SK-N-SH (cell line): ENCODE results near the gene KIFC3. TPM values are rescaled to one million over a fixed set of nuclear protein-coding genes. Genes with fewer than 3 reads are reported as not detected.
A peak's percentile ranks its signal among the peaks of the same experiment; 100 is the strongest.

Experiments used
- CTCF ChIA-PET: fragments of 300-600, 350-600 bp; formaldehyde crosslinking; extraction: SDS; loops from one replicate; lab custom pipeline; 2021; lab: Yijun Ruan, JAX
- POLR2A ChIA-PET: fragments of 350-600 bp; sonication (Branson Sonifier 250); formaldehyde crosslinking; extraction: SDS; loops from one replicate; lab custom pipeline; 2020; ENCODE audit warnings: antibody characterized with exemption, inconsistent platforms; lab: Yijun Ruan, JAX
- DNase-seq: peaks from one replicate; pipeline ENCODE4 v3.0.0; 2012
- H2AFZ ChIP-seq: fragments of 200-600 bp; sonication (generic); 2 replicates; pipeline ENCODE4 v1.8.1; 2016; ENCODE audit warnings: antibody characterized with exemption, mild to moderate bottlenecking, low read depth
- H3F3A ChIP-seq: fragments of 200-600 bp; sonication (generic); replicated peaks from 2 replicates; pipeline ENCODE3; 2016; ENCODE audit warnings: antibody characterized with exemption, mild to moderate bottlenecking; ENCODE audit not compliant: insufficient read depth
- H3K27ac ChIP-seq, 2 experiments: fragments of 200-500 bp in 1 of 2; fragments of 200-600 bp in 1 of 2; sonication (Bioruptor generic) in 1 of 2; sonication (generic), shearing (Covaris generic) in 1 of 2; 2 replicates each; pipeline versions ENCODE4 v1.5.1 to v1.6.1; 2014 to 2016; ENCODE audit warnings: low read depth in 2 of 2, inconsistent platforms in 1 of 2, low read length in 1 of 2, mild to moderate bottlenecking in 1 of 2, mixed read lengths in 1 of 2
- H3K27me3 ChIP-seq: fragments of 200-600 bp; sonication (generic), shearing (Covaris generic); 2 replicates; pipeline ENCODE4 v1.6.1; 2016; ENCODE audit warnings: mixed run types; ENCODE audit not compliant: insufficient read depth
- H3K36me3 ChIP-seq, 2 experiments: fragments of 200-500 bp in 1 of 2; fragments of 200-600 bp in 1 of 2; sonication (Bioruptor generic) in 1 of 2; sonication (generic) in 1 of 2; replicated peaks in 1 of 2; 2 replicates each; pipeline versions ENCODE3 to v1.5.1; 2014 to 2016; ENCODE audit warnings: low read length in 1 of 2, mild to moderate bottlenecking in 1 of 2; ENCODE audit not compliant: insufficient read depth in 2 of 2, control insufficient read depth in 1 of 2
- H3K4me1 ChIP-seq, 2 experiments: fragments of 200-500 bp in 1 of 2; fragments of 200-600 bp in 1 of 2; sonication (Bioruptor generic) in 1 of 2; sonication (generic), shearing (Covaris generic) in 1 of 2; 2 replicates each; pipeline versions ENCODE4 v1.5.1 to v1.6.1; 2014 to 2016; ENCODE audit warnings: low read depth in 1 of 2, low read length in 1 of 2, mixed run types in 1 of 2; ENCODE audit not compliant: insufficient read depth in 2 of 2, control insufficient read depth in 1 of 2
- H3K4me2 ChIP-seq: fragments of 200-600 bp; sonication (generic), shearing (Covaris generic); 2 replicates; pipeline ENCODE4 v1.6.1; 2017; ENCODE audit warnings: mixed run types
- H3K4me3 ChIP-seq, 2 experiments: fragments of 200-500 bp in 1 of 2; fragments of 200-600 bp in 1 of 2; sonication (Bioruptor generic) in 1 of 2; sonication (generic), shearing (Covaris generic) in 1 of 2; 2 replicates each; pipeline versions ENCODE4 v1.5.1 to v1.8.1; 2014 to 2016; ENCODE audit warnings: low read depth in 2 of 2, inconsistent platforms in 1 of 2, low read length in 1 of 2, mild to moderate bottlenecking in 1 of 2, mixed read lengths in 1 of 2, moderate library complexity in 1 of 2
- H3K79me2 ChIP-seq: fragments of 200-600 bp; sonication (generic); 2 replicates; pipeline ENCODE4 v1.8.1; 2017; ENCODE audit warnings: mild to moderate bottlenecking; ENCODE audit not compliant: insufficient read depth
- H3K9ac ChIP-seq: fragments of 200-600 bp; sonication (generic); 2 replicates; pipeline ENCODE4 v1.6.1; 2017; ENCODE audit warnings: mixed run types
- H3K9me2 ChIP-seq: fragments of 200-600 bp; sonication (generic); 2 replicates; pipeline ENCODE4 v1.6.1; 2017; ENCODE audit warnings: mixed run types
- H3K9me3 ChIP-seq: fragments of 200-600 bp; sonication (generic); 2 replicates; pipeline ENCODE4 v1.6.1; 2017; ENCODE audit warnings: mixed run types, mild to moderate bottlenecking, moderate library complexity
- H4K20me1 ChIP-seq: fragments of 200-600 bp; sonication (generic); 2 replicates; pipeline ENCODE4 v1.6.1; 2017; ENCODE audit warnings: mild to moderate bottlenecking, mixed run types; ENCODE audit not compliant: insufficient read depth
- FOSL2 ChIP-seq: IDR thresholded peaks from 2 replicates; pipeline ENCODE4 v1.4.0; 2012; ENCODE audit warnings: low read depth, mild to moderate bottlenecking, moderate library complexity, borderline replicate concordance
- FOXJ3 ChIP-seq: sonication (generic); formaldehyde crosslinking; IDR thresholded peaks from 2 replicates; pipeline ENCODE4 v1.5.1; 2020; ENCODE audit warnings: mild to moderate bottlenecking, missing genetic modification reagents
- GABPA ChIP-seq: IDR thresholded peaks from 2 replicates; pipeline ENCODE4 v1.4.0; 2012; ENCODE audit warnings: low read depth, mild to moderate bottlenecking
- GATA2 ChIP-seq: sonication (generic); formaldehyde crosslinking; IDR thresholded peaks from 2 replicates; pipeline ENCODE4 v1.5.0; 2020; ENCODE audit warnings: mild to moderate bottlenecking, missing genetic modification reagents
- JUND ChIP-seq: IDR thresholded peaks from 2 replicates; pipeline ENCODE4 v1.4.0; 2012
- MAX ChIP-seq: IDR thresholded peaks from 2 replicates; pipeline ENCODE4 v1.4.0; 2012; ENCODE audit warnings: low read depth
- MEF2A ChIP-seq: IDR thresholded peaks from 2 replicates; pipeline ENCODE4 v1.4.0; 2012; ENCODE audit warnings: low read depth, borderline replicate concordance
- NFIC ChIP-seq: IDR thresholded peaks from 2 replicates; pipeline ENCODE4 v1.4.0; 2012; ENCODE audit warnings: borderline replicate concordance
- NRF1 ChIP-seq: IDR thresholded peaks from 2 replicates; pipeline ENCODE4 v1.6.1; 2012; ENCODE audit warnings: low read depth, mild to moderate bottlenecking, low read length
- RCOR1 ChIP-seq: fragments of 150-350 bp; IDR thresholded peaks from 2 replicates; pipeline ENCODE4 v1.6.1; 2017; ENCODE audit warnings: antibody characterized with exemption, low read length
- RFX5 ChIP-seq: IDR thresholded peaks from 2 replicates; pipeline ENCODE4 v1.6.1; 2012; ENCODE audit warnings: mild to moderate bottlenecking, improper control_type of control experiment, low read length
- RXRA ChIP-seq: IDR thresholded peaks from 2 replicates; pipeline ENCODE4 v1.4.0; 2012; ENCODE audit warnings: low read depth, mild to moderate bottlenecking, borderline replicate concordance
- TEAD4 ChIP-seq: IDR thresholded peaks from 2 replicates; pipeline ENCODE4 v1.4.0; 2012; ENCODE audit warnings: mild to moderate bottlenecking, borderline replicate concordance; ENCODE audit not compliant: insufficient read depth
- USF1 ChIP-seq: IDR thresholded peaks from 2 replicates; pipeline ENCODE4 v1.4.0; 2012; ENCODE audit warnings: low read depth, borderline replicate concordance
- USF2 ChIP-seq: fragments of 150-350 bp; IDR thresholded peaks from 2 replicates; pipeline ENCODE4 v1.6.1; 2017; ENCODE audit warnings: antibody characterized with exemption, low read length, low read depth, borderline replicate concordance
- ZBTB33 ChIP-seq: IDR thresholded peaks from 2 replicates; pipeline ENCODE4 v1.4.0; 2012; ENCODE audit warnings: low read depth, borderline replicate concordance
- WGBS: methylation state at CpG from one replicate; pipeline ENCODE4 v1.1.6; 2017; ENCODE audit warnings: low lambda C conversion rate; 5-methylcytosine and 5-hydroxymethylcytosine counted together
- polyA plus RNA-seq, 3 experiments: library from polyadenylated mRNA; depleted of rRNA; stranded (reverse); fragments of >200 nt; gene quantifications; 2 replicates each; pipeline ENCODE4 v1.2.3, GENCODE V29; 2012
- TF ChIP-seq, protein P1 (sequence below): IDR thresholded peaks from 2 replicates; pipeline ENCODE4 v1.6.1; 2012; ENCODE audit warnings: mild to moderate bottlenecking, low read depth, low read length, moderate library complexity

Gene KIFC3
- polyA plus RNA-seq, 1 of the 3 experiments (the other 2 are of a cell fraction), result 65.4 TPM

- H3K4me1 ChIP-seq, result peaks cover 9 to 15% of the 10 kb centered on the region in 2 experiments; a peak in 2 of 4 replicates
- no peak for DNase-seq
- 92% methylated on average over 2 of the region's 7 CpGs for WGBS
- peaks cover 0 to 13% of the 10 kb centered on the region in 2 experiments for H3K36me3 ChIP-seq
- no peak overlapping the region for H3K4me3 ChIP-seq
- CTCF ChIA-PET, result interaction anchor here (1.2 to 2.0 kb wide), 2 partner anchors 90 to 162 kb away, joined by 4 to 6 read pairs; no protein-coding TSS in a partner anchor
- no peaks in the 10 kb centered on the region for H3K27me3 ChIP-seq
- no peaks in the 10 kb centered on the region for H3F3A ChIP-seq
- no peak overlapping the region for H3K9ac ChIP-seq
- no peaks in the 10 kb centered on the region for H4K20me1 ChIP-seq
- POLR2A ChIA-PET, result no interaction called here
- no peak overlapping the region for H2AFZ ChIP-seq
- H3K79me2 ChIP-seq, result peaks cover 23% of the 10 kb centered on the region; the same call in 1 of the 2 replicates
- TF ChIP-seq MEF2A (no peak), FOXJ3 (CRISPR knock-in tag) (no peak), NRF1 (no peak), GATA2 (CRISPR knock-in tag) (no peak)
- TF ChIP-seq, all 33 proteins: peak for 0
- no peak overlapping the region for H3K4me2 ChIP-seq
- H3K9me3 ChIP-seq, result no peaks in the 10 kb centered on the region
- H3K27ac ChIP-seq, result no peak overlapping the region
- no peaks in the 10 kb centered on the region for H3K9me2 ChIP-seq
Measured at GRCh38 chr16:57738844-57739243, 63.4 kb downstream of the KIFC3 start.

DNA sequence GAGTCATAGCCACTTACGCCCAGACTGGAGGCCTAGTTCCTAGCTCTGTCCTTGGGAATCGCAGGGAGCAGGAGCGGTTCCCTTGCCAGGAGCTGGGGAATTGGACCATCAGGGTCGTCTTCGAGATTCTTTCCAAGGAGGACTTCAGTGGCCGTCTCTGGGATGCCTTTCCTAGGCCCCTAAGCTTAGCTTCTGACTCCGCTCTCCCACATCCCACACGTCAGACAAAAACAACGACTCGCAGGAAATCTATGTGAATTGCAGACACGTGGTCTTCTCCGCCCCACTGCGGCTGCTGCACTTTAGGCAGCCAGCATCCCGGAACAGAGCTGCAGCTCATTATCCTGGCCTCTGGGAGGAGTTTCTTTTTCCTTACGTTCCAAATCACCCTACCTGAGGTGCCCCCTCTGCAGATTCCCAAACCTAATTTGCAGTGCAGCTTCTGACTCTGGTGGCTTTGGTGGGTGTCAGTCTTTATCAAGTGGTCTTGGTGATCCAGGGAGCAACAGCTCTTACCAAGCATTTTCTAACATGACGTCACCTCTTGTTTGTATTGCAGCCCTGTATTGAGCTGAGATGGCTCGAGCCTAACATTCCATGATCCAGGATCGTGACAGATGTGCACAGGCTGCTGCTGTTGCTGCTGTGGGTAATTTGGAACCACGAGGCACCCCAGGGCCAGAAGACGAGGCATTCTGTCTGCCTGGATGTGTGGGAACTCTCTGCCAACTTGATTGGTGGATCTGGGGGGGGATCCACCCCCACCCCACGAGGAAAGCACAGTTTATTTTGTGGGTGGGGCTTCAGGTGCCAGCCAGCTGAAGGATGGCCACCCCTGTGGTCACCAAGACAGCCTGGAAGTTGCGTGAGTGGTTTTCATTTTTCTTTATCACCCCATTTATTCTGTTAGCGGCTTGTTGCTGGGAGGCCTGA, 65.6 kb downstream of the KIFC3 start:
- ChIA-PET CTCF (interaction anchor here (0.7 to 4.0 kb wide), 10 partner anchors 19 to 263 kb away, joined by 3 to 16 read pairs (median 4); no protein-coding TSS in a partner anchor), POLR2A (interaction anchor here (0.7 kb wide), 1 partner anchor 15 kb away, joined by 3 read pairs; no protein-coding TSS in a partner anchor)
- H3K9me3 ChIP-seq, result no peaks in the 10 kb centered on the region
- H3K4me3 ChIP-seq, result peak overlapping the region; percentile 61 to 83
- H2AFZ ChIP-seq, result peak overlapping the region; percentile 57
- H3K4me2 ChIP-seq, result peak overlapping the region; percentile 92
- H4K20me1 ChIP-seq, result no peaks in the 10 kb centered on the region
- H3K4me1 ChIP-seq, result peaks cover 9 to 15% of the 10 kb centered on the region in 2 experiments; a peak in 2 of 4 replicates
- peaks cover 0 to 7% of the 10 kb centered on the region in 2 experiments for H3K36me3 ChIP-seq
- peak; percentile 62 for DNase-seq
- peaks cover 5% of the 10 kb centered on the region for H3F3A ChIP-seq
- 30% methylated on average over 14 of the region's 23 CpGs for WGBS
- H3K79me2 ChIP-seq, result peaks cover 23% of the 10 kb centered on the region; the same call in 1 of the 2 replicates
- no peaks in the 10 kb centered on the region for H3K9me2 ChIP-seq
- H3K27me3 ChIP-seq, result no peaks in the 10 kb centered on the region
- peak overlapping the region; percentile 23 to 69; a peak in 3 of 4 replicates for H3K27ac ChIP-seq
- H3K9ac ChIP-seq, result peak overlapping the region; percentile 73
- no peak for TF ChIP-seq NRF1
- TF ChIP-seq RFX5, result no peak
- no peak for TF ChIP-seq TEAD4
- TF ChIP-seq USF2, result no peak
- TF ChIP-seq RXRA, result no peak
- TF ChIP-seq JUND, result no peak
- no peak for TF ChIP-seq NFIC
- peak; percentile 86 for TF ChIP-seq MAX
- TF ChIP-seq ZBTB33, result no peak
- TF ChIP-seq MEF2A, result no peak
- peak; percentile 52; the same call in 1 of the 2 replicates for TF ChIP-seq USF1
- no peak for TF ChIP-seq RCOR1
- TF ChIP-seq, protein P1, sequence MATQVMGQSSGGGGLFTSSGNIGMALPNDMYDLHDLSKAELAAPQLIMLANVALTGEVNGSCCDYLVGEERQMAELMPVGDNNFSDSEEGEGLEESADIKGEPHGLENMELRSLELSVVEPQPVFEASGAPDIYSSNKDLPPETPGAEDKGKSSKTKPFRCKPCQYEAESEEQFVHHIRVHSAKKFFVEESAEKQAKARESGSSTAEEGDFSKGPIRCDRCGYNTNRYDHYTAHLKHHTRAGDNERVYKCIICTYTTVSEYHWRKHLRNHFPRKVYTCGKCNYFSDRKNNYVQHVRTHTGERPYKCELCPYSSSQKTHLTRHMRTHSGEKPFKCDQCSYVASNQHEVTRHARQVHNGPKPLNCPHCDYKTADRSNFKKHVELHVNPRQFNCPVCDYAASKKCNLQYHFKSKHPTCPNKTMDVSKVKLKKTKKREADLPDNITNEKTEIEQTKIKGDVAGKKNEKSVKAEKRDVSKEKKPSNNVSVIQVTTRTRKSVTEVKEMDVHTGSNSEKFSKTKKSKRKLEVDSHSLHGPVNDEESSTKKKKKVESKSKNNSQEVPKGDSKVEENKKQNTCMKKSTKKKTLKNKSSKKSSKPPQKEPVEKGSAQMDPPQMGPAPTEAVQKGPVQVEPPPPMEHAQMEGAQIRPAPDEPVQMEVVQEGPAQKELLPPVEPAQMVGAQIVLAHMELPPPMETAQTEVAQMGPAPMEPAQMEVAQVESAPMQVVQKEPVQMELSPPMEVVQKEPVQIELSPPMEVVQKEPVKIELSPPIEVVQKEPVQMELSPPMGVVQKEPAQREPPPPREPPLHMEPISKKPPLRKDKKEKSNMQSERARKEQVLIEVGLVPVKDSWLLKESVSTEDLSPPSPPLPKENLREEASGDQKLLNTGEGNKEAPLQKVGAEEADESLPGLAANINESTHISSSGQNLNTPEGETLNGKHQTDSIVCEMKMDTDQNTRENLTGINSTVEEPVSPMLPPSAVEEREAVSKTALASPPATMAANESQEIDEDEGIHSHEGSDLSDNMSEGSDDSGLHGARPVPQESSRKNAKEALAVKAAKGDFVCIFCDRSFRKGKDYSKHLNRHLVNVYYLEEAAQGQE, result no peak
- TF ChIP-seq FOSL2, result no peak
- TF ChIP-seq GABPA, result no peak
